HG03460 (cell line): ENCODE measurements around the gene RFPL2.

Experiments used
- ATAC-seq: cut with Tn5 transposase; IDR thresholded peaks from one replicate; pipeline ENCODE4 v1.9.1; 2021; ENCODE audit not compliant: unreplicated experiment

The RFPL2 gene

DNA sequence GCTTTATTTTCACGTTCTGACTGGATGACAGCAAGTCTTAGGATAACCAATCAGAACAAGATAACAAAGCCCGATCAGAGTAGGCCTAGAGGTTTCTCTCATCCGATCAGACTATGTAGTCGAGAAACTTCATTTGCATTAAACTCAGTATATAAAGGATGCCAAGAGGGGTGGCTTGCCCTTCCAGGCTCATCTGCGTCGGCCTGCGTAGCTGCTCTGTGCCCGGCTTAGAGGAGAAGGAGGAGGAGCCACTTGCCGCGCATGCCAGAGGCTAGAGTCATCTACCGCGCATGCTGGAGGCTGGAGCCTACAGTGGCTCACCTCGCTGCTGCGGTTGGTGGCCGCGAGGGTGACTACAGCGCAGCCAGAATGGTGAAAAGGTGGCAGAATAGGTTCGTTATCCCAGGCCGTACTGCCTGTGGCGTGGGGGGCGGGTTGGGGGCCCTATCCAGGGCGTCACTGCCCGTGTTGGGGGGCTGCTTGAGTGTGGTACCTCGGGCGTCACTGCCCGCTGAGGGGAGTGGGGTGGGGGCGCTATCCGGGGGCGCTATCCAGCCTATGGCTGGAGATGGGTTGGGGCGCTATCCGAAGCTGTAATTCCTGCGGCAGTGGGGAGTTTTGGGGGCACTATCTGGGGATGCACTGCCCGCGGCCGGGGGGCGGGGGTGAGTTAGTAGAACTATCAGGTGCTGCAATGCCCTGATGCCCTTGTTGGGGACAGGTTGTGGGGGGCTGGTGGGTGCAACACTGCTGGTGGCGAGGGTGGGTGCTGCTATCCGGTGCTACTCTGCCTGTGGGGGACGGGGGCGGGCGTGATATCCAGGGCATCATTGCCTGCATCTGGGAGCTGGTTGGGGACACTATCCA is at the start of gene RFPL2:
Gene RFPL2 (minus strand): TSS at position 218 of the 867 bp plus-strand sequence. CDS start 2,622 bp downstream, outside the sequence.
- ATAC-seq, result no peak

DNA sequence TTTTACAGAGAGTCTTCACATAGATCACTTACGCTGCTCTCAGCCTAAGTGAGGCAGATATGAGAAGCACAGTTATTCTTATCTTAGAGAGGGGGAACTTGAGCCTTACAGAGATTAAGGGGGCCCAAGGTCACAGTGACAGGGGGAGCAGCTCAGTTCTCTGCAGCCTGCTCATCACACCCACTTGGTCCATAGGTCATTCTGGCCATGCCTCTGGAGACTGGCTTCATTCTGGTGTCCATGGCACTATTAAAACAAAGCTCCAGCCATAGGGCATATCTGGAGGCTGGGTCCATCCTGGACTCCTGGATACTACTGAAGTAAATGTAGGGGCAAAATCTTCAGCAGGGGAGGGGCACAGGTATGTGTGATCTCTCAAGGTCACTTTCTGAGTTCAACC is 44.4 kb upstream of the RFPL2 start:
- no peak for ATAC-seq

DNA sequence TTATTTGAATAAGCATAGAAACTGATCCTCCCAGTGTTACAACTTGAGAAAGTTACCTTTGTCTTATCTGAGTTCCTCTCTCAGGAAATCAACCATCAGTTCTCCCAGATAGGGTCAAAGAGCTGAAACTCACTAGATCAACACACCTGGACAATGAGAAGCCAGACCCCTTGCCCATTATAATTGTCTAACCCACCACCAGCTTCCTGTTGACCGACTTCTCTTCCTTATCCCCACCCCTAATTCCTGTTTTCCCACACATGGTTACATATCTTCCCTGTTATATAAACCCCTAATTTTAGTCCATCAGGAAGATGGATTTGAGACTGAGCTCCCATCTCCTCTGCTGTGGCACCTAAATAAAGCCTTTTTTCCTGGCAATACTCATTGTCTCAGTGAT is 43.4 kb upstream of the RFPL2 start:
- ATAC-seq, result no peak

DNA sequence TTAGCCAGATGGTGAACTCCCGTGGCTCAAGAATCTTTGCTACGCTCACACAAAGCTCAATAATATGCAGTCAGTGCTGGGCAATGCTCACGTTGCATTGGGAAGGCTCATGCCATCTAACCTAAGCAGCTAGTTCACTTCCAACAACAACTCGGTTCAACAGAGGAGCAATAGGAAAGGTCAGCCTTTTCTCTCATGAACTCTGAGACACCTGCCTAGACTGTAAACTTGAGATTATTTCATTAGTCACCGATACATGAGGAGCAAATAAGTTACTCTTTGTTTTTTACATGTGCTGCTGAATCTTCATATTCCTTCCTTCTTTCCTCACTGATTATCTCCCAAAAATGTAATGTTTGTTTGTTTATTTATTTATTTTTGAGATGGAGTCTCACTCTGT is 41.3 kb upstream of the RFPL2 start:
- ATAC-seq, result no peak

DNA sequence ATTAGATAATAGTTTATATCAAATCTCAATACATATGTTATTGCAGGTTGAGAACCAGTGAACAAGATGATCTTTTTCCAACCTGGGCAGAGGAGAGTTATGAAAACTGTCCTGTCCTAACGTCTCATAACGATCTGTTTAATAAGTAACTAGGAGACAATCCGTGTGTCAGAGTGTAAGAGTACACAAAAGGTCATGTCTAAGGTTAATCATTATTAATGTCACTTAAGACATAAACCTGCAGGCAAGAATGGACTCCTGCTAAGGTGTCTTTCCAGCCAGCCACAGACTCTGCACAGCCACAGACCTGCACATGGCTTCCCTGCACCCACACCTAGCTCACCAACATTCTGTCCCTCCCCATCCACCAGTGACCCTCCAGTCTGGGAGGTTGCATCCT is 40.2 kb upstream of the RFPL2 start:
- ATAC-seq, result no peak

DNA sequence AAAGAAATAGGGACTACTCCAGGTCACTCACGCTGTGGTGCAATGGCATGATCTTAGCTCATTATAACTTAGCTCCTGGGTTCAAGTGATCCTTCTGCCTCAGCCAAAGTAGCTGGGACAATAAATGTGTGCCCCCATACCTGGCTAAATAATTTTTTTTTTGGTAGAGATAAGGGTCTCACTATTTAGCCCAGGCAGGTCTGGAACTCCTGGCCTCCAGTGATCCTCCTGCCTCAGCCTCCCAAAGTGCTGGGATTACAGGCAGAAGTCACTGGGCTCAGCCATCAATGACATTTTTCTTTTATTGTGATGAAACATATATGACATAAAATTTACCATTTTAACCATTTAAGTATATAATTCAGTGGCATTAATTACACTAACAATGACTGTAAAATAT is 39.7 kb upstream of the RFPL2 start:
- ATAC-seq, result no peak

DNA sequence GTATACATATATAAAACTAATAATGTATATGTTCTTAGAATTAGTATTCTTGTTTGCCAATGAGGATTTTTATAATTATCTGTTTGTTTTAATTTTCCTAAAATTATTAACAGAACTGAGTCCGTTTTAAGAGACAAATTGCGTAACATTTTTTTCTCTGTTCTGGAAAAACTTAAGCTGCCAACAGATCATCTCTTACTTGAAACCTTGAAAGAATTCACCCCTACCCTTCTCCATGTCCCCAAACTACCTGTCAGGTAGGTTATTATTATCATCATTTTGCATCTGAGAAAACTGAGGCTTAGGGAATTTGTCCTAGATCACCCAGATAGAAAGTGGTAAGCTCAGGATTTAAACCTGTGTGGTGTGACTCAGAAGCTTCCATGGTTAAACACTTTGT is 35.6 kb upstream of the RFPL2 start:
- ATAC-seq, result no peak

DNA sequence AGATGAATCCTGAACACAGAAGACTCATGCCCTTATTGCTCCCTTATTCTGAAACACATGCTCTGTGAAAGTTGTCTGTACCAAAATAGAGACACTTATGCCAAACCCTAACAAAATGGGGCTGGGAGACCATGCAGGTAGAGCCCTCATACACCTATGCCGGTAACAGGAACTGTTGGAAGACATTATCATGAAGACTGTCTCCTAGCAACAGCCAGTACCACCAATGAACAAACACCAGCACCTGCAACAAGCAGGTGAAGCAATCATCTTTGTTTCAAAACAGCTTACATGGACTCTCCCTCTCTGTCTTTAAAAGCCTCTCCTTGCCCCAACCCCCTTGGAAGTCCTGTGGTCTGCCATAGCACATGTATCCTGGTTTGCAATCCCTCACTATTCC is 33.0 kb upstream of the RFPL2 start:
- no peak for ATAC-seq

DNA sequence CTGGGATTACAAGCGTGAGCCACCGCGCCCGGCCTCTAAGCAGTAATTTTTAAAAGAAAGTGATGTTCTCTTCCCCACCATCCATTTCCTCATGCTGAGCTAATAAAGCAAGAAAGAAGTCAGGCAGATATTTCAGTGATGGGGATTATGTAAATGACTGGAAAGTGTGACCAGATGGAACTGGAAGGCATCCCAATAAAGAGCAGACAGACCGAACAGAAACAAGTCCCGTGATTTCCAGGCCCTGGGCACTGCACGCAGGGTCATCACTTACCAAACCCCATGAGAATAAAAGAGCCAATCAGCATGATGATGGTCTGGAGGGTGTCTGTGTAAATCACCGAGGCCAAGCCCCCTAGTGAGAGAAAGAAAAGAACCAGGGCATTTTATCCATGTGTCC is 32.1 kb upstream of the RFPL2 start:
- no peak for ATAC-seq

DNA sequence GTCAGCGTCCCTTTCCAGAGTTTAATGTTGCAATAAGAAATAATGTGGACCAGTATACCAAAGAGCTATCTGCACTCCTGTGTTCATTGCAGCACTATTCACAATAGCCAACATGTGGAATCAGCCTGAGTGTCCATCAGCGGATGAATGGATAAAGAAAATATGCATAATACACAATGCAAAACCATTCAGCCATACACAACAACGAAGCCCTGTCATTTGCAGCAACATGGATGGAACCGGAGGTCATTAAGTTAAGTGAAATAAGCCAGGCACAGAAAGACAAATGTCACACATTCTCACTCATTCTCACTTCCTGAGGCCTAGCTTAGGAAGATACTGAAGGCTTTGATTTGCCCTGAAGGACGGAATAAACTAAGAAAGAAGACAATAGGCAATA is 28.2 kb upstream of the RFPL2 start:
- ATAC-seq, result no peak

DNA sequence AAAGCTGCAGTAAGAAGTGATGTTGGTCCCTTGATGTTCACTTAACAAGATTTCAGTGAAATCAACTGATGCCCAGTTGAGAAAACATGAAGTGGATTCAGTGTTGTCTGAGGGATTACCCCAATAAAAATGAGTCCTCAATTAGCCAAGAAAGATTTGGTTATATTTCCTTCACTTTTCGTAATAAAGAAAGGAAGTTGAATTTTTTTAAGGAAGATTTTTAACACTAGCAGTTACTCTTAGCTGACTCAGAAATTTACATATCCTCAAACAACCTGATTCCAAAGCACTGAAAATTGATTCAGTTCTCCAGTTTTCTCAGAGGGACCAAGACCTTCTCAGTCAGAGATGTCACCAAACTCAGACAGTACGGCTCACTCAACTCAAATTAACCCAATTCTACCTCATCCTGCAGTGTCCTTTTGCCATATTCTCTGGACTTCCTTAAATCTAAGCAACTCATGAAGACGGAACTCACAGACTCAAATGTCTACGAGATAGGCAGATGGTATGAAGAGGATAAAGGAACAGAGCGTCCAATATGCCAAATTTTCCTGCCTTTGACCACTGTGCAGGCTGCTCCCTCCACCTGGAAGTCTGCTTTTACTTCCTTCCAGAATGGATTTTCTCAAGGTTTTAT is 27.4 kb upstream of the RFPL2 start:
- ATAC-seq, result no peak

DNA sequence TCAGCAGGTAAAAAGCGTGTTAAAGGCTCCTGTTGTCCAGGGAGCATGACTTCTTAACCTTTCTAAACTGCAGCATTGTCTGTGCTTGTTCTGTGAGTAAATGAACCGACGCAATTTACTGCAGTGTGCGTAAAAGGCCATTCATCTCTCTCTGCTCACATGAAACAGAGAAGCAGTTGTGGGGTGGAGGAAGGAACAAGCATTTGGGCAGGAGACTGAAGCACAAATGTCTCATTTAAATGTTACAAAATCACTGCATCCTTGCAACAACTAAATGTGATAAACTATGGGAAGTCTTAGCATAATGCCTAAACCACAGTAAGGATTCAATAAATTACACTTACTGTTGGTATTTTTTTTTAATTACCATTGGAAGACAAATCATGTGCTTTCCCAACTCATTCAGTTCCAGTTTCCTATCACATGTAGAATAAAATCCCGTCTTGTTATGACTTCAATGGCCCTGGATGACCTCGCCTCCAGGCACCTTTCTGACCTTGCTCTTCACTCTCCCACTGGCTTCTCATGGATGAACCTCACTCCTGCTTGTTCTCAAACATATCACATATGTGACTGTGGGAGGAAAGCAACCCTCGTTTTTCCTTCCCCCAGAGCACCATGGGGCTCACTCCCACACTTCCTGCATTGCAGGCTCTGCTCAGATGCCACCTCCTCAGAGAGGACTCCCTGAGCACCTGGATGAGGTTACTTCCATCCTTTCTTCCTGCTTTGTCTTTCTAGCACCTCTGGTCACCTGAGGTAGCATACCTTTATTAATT is 21.6 kb upstream of the RFPL2 start:
- no peak for ATAC-seq

DNA sequence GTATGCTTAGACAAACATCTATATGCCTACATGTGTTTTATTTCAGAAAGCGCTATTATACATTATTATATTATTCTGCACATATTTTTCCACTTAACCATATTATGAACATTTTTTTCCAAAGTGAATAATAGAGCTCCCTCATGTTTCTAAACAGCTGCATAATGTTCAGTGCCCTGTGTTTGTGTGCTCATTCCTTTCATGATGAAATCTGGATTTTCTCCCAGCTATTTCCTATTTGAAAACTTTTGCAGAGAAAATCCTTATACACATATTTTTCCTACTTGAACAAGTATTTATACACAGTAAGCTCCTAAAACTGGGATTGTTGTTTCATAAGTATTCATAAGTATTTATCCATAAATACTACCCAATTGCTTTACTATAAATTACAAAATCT is 18.1 kb upstream of the RFPL2 start:
- no peak for ATAC-seq

DNA sequence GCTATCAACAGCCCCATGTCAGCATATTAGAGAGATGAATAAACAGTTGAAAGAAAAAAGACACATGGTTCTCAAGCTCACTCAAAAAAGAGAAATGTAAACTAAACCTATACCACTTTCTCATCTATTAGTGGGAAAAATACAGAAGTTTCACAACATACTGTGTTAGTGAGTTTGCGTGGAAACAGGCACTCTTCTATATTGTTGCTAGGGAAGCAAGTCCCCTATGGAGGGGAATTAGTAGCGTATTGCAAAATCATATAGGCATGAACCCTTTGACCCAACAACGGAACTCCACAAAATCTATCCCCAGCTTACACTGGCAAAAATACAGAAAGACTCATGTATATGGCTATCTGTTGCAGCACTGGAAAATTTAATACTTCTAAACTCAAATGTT is 14.2 kb upstream of the RFPL2 start:
- no peak for ATAC-seq

DNA sequence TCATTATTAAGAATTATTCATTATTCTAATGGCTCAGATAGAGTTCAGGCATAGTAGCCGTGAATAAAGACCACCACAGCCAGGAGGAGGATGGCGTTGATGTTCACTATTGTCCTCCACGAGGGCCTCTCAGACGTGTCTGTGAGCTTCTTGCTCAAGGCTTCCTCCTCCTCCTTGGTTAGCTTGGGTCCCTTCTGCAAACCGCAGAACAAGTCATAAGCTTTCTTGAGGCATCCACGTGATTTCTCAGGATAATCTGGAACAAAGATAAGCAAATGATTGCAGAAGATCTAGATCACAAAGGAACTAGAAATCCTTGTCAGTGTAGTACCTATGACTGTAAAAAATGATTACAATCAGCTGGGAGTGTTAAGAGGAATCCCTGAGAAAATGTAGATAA is 13.6 kb upstream of the RFPL2 start:
- ATAC-seq, result no peak

DNA sequence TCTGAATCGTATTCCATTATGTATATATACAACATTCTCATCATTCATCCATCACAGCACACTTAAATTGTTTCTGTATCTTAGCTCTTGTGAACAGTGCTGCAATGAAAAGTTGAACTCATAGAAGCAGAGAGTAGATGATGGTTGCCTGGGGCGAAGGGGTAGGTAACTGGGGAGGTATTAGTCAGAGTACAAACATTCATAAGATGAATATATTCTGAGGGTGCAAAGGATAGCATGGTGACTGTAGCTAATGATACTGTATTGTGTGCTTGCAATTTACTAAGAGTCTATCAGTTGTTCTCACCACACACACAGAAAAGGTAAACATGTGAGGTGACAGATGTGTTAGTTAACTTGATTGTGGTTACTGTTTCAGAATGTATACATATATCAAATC is 12.6 kb upstream of the RFPL2 start:
- no peak for ATAC-seq

DNA sequence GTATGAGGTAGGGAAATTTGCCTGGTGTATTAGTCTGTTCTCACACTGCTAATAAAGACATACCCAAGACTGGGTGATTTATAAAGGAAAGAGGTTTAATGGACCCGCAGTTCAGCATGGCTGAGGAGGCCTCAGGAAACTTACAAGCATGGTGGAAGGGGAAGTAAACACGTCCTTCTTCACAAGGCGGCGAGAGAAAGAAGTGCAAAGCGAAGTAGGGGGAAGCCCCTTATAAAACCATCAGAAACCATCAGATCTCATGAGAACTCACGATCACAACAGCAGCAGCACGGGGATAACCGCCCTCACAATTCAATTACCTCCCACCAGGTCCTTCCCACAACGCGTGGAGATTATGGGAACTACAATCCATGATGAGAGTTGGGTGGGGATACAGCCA is 12.0 kb upstream of the RFPL2 start:
- ATAC-seq, result no peak

DNA sequence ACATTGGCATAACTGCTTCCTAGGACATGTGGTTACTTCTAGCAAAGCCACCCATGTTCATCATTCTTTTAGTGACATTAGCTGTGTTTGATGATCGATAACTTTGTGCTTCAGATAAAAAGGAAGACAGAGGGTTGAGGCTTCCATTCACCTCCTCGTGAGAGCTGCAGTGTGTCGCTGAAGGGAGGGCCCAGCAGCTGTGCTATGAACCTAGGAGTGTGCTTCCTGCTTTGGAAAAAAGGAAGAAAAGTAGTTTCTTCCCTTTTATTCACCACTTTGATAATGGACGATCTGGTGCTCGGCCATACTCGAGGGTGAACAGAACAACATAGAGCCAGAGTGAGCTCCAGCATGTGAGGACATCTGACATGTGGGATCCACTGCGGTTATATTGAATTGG is 6.1 kb upstream of the RFPL2 start:
- no peak for ATAC-seq

DNA sequence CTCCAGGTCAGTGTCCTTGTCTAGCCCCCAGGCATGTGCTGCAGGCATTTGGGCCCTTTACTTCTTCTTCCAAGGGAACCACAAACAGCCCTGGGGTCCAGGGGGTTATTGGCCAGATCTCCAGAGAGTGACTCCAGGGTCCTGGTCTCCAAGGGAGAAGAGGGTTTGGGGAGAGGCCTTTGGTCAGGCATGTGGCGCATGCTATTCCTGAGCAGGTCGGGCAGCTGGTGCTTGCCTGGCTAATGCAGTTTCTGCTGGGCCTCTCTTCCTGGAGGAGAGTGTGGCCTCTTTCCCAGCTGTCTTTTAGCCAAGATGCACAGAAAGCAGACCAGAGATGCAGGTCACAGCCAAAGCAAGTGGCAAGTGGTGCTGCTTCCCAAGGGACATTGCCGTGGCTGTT is 3.8 kb upstream of the RFPL2 start:
- ATAC-seq, result no peak

DNA sequence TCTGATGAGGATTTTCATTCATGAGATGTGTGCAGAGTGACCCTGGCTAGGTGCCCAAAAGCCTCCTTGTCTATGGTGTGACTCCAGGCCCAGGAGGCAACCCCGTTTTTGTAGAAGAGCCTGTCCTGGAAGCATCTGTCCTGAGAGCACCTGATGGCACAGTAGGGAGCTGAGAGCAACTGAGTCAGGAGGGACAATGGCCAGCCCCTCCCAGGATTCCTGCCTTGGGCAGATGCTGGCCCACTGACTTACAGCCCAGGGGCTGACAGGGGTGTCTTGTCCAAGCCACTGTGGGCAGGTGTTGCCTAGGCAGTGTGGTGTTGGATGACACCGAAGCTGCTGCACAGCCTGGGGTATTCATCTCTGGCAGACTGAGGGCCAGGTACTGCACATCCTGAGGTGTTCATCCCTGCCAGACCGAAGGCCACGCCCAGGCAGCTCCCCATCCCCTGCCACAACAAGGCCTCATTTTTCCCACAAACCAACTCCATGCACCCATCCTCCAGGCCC is 3.2 kb upstream of the RFPL2 start:
- ATAC-seq, result no peak
